HG03280 (cell line): Measurements from ENCODE around the gene ITGA8.
A peak's percentile ranks its signal among the peaks of the same experiment; 100 is the strongest.

Source experiments
- ATAC-seq: cut with Tn5 transposase; IDR thresholded peaks from one replicate; pipeline ENCODE4 v1.9.1; 2021; ENCODE audit warnings: mild to moderate bottlenecking, moderate library complexity; ENCODE audit not compliant: unreplicated experiment

Gene ITGA8

DNA sequence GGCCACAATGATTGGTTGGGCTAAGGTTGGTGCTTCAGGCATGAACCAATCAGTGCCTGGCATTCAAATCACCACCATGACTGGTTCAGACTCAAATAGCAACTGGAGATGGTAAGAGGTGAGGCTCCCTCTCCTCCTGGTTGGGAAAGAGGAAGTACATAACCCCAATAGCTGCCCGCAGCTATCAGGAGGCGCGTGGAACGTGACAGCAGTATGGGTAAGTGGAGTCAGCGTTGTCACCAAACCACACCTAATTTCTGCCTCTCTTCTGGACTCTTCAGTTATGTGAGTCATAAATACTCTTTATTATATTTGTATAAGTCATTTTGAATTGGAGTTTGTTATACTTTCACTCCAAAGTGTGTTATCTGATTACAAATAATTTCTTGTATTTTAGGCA, 17.9 kb upstream of the ITGA8 start:
- no peak for ATAC-seq

DNA sequence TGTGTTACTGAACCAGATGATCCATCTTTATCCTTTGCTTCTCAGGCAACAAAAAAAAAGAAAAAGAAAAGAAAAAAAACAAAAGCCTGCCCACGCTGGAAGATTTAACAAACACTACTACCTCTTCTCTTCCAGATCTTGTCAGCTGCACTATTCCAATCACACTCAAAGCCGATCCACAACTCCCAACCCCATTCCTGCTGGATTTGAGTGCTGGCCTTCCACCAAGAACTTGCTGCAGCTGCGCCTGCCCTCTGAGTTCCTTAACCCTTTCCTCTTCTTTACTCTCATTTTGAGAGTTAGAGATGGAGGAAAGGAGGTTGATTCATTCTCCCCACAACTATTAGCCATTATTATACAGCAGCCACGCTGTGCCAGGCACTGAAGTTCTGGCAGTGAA, 16.0 kb upstream of the ITGA8 start:
- no peak for ATAC-seq

DNA sequence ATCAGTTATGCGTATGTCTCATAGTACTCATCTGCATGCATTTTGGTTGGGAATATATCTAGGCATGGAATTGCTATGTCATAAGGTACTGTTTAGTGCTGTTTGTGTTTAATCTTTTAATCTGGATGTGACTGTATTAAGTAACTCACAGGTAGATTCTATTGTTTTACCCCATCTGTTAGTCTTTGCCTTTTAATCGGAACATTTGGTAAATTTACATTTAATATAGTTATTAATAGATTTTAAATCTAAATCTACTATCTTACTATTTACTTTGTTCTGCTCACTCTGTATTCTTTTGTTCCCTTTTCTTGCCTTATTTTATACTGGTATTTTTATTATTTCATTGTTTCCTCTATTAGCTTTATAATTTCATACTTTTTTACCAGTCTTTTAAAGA, 10.6 kb upstream of the ITGA8 start:
- ATAC-seq: no peak

DNA sequence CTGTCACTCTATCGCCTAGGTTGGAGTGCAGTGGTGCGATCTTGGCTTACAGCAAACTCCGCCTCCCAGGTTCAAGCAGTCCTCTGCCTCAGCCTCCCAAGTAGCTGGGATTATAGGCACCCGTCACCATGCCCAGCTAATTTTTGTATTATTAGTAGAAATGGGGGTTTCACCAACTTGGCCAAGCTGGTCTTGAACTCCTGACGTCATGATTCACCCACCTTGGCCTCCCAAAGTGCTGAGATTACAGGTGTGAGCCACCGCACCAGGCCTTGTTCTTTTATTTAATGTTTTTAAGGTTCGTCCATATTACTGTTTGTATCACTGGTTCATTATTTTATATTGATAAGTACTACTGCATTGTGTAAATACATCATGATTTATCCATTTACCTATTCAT, 10.2 kb upstream of the ITGA8 start:
- ATAC-seq: no peak

DNA sequence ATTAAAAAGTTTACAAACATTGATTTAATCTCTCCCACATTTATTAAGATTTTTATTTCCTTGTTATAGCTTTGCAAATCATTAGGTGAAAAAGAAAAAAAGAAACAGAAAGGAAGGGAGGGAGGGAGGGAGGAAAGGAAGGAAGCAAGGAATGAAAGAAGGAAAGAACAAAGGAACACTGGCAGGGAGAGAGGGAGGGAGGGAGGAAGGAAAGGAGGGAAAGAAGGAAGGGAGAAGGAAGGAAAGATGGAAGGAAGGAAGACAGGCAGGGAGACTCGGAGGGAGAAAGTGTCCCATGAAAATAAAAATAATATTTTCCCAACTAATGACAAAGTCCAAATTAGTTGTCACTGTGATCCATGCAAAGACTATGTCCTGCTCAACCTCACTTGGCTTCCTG, 6.3 kb upstream of the ITGA8 start:
- ATAC-seq: no peak

DNA sequence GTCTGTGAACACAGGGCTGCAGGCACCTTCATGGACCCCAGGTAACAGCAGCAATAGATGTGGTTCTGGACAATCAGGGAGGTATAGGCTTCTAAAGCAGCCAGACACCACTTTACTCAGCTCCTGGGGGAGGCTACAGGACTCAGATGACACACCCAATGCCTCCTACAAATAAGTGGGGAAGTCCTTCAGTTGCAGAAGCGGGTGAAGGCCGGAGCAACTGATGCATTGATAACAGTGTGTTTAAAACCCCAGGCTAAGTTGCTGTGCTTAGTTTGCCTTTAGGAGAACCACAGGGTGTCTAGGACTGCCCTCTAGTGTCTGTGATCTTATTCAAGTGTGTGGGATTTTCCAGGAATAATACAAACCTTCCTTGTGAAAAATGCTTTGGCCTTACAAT, 5.9 kb upstream of the ITGA8 start:
- peak; percentile 57 for ATAC-seq

DNA sequence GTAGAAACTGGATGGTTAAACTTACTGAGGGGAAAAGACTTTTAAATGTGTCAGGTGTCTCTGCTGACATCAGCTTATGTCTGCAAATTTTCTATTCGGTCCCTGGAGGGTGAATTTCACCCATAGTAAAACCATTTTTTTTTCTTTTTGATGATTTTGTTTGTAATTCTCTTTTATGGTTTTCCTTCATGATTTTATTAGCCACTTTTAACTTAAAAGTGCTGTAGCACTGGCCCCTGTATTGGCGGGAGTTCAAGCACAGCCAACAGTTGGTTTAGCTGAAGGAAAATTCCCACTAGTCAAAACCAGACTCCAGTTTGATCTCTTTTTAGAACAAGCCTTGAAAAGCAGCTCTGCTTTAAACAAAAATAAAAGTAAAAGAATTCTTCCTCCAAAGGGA, 5.0 kb upstream of the ITGA8 start:
- ATAC-seq: no peak

DNA sequence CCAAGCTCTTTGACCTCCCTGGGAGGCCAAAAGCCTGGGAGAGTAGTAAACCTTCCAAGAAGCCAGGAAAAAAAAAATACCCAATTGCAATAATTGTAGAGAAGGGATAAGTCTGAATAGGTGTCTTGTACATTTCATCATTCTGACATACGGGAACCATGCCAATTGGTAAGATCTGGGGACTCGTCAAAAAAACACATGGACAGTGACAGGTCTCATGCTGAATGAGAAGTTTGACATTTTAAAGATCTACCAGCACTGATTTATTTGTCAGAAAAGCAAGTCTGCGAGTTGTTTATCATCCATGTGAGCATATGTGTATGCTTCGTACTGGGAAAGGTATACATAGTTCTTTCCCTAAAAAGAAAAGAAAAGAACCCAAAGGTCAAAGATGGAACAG, 4.1 kb upstream of the ITGA8 start:
- ATAC-seq: no peak

DNA sequence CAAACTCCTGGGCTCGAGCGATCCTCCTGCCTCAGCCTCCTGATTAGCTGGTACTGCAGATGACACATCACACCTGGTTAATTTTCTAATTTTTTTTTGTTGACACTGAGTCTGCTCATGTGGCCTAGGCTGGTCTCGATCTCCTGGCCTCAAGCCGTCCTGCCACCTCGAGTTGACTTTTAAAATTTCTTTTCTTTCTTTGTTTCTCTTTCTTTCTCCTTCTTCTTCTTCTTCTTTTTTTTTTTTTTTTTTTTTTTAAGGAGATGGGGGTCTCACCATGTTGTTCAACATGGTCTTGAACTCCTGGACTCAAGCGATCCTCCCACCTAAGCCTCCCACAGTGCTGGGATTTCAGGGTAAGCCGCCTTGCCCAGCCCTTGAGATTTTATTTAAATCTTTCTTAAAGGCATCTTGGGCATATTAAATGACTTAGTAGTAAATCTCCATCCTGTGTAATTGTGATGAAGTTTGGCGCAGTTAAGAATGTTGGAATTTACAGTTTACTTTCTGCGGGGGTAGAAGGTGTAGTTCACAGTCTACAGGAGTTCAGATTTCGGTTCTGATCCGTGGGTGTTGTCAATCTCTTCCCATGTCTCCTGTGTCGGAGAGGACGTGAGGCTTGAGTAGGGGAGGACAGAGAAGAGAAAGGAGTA, 1.0 kb upstream of the ITGA8 start:
- ATAC-seq: no peak

DNA sequence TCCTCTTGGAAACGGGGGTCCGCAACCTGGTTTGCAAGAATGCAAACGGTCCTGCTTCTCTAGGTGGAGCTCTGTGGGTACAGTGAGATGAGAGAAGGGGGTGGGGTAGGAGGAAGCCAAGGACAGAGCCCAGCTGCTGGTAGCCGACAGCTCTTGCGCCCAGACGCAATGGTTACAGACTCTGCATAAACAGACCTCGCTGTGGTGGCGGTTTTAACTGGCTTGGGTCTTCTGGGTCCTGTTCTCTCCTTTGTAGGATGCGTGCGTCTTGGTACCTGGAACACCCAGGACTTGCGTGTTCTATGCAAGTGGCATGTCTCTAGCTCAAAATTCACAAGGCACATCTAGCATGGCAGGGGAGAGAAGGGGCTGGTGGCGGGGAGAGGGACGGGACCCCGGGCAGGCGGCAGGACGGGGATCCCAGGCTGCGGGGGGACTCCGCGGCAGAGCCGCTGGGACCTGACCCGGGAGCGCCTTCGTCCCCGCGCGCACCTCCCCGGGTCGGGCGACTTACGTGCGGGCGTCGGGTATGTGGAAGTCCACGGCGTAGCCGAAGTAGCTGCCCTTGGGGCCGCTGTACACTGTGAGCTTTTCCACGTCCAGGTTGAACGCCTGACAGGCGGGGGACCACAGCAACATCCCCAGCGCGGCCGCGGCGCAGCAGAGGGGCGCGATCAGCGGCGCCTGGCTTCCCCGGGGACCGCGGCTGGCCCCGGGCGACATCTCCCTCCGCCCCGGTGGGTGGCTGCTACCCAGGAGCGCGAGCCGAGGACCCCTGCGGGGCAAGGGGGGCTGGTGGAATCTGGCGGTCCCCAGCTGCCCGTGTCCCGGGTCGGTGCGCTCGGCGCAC, 448 bp downstream of the ITGA8 start:
- ATAC-seq: peak; percentile 33

DNA sequence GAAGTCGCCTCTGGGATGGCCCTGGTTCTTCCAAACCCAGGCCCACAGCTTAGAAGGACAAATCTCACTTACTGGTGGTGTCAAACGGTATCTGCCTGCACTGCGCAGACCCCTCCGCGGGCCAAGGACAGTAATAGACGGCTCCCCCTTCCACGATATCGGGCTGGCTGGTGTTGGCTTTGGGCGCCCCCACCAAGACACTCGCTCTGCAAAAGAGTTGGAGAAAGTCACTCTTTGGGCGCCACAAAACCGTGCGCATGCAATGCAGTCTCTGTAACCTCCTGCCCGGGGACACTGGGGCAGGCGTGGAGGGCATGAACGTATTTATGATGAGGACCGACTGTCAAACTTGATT, 1.1 kb downstream of the ITGA8 start:
- peak; percentile 28 for ATAC-seq

DNA sequence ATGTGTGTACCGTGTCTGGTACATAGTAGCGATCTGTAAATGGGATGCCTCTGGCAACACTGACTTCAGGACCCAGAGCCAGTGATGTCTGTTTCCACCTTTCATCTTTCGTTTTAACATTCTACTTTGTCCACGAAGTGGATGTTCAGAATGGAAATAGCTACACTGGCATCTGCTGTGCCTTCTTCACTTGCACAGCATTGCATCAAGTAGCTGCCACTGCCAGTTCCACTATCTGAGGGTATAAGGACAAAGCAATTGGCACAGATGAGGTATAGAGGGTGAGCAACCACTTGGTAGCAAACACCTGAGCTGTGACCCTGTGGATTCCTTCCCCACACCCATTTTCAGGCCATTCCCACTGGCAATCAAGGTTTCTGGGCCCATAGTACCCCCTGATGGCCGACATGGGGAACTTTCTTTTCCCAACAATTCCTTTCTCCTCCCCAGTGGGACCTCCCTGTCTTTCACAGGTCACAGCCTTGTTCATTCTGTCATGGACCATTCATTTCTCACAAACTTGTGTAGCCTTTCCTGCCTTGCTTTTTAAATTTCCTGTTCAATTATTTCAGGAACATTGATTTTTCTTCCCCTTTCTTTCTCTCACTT, 4.0 kb downstream of the ITGA8 start:
- no peak for ATAC-seq

DNA sequence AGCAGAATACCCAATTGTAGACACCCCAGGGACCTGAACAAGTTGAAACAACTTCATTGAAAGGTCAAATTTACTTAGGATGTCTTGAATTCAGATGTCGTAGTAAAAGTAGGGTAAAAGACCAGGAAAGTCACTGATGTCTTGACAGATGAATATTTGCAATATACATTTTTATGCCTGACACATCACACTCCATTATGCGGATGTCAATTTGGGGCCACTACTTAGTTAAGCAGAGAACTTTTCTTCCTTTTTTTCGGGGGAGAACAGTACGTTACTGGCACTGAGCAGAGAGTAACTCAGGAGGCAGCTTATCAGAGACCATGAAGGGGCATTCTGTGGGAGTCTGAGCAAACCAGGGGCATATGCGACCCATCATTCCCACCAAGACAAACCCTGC, 4.9 kb downstream of the ITGA8 start:
- ATAC-seq: no peak

DNA sequence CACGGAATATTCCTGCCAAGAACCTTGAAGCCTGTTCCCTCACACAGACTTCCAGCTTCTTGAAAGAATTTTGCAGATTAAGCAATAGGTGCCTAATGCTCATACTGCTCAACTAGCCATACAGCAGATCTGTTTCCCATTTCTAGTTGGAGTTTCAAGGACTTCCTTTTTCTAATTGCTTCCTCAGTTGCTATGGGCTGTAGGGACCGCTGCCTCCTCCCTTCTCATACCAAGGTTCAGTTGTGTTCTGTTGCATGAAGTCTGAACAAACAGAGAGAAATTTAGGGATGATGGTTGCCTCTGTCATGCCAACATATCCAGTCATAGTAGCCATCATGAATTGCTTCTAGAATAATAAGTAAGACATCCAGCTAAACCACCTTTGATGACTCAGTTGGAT, 6.8 kb downstream of the ITGA8 start:
- no peak for ATAC-seq

DNA sequence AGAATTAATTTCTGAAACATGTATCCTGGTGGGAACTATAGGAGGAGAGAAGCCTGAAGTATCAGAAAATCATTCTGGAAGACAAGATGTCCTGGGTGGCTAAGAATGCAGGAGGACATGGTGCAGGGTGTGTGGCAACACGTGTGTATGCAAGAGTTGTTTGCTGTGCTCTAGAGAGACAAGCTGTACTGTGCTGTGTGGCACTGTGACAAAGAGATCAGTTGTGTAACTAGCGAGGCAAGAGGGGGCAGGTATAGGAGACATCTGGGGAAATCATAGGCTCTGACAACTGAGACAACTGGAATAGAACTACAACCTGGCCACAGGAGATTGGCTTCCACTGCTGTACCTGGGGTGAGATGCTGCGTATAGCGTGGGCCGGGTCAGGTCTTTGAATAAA, 9.3 kb downstream of the ITGA8 start:
- no peak for ATAC-seq

DNA sequence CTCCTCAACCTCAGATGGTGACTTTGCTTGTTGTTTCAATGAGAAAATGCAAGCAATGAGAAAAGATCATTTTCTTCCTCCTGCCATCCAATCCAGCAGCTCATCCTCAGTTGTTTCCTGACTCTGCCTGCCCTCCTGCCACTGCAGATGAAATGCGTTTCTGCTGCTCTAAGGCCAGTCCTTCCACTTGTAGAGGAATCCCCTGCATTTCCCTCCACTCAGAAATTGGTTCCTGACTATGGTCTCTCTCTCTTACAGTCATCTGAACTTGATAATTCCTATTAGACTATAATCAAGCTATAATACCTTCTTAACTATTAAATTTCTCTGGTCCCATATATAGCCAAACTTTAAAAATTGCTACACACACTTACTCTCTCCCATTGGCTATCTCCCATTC, 14.4 kb downstream of the ITGA8 start:
- no peak for ATAC-seq

DNA sequence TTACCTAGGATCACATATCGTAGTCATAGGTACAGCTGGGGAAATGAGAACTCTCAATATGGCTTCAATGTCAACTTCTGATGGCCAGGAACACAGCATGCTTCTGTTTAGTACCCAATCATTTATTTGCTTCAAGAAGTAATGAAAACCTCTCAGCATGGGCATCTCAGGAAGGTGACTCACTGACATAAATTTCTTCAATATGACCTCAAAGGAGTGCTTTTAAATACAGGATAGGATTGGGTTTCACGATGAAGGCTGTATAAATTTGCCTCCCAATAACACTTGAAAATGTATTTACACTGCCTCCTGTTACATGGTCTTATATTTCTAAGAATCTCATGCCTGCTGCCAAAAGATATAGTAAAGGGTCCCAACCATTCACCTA, 15.1 kb downstream of the ITGA8 start:
- no peak for ATAC-seq

DNA sequence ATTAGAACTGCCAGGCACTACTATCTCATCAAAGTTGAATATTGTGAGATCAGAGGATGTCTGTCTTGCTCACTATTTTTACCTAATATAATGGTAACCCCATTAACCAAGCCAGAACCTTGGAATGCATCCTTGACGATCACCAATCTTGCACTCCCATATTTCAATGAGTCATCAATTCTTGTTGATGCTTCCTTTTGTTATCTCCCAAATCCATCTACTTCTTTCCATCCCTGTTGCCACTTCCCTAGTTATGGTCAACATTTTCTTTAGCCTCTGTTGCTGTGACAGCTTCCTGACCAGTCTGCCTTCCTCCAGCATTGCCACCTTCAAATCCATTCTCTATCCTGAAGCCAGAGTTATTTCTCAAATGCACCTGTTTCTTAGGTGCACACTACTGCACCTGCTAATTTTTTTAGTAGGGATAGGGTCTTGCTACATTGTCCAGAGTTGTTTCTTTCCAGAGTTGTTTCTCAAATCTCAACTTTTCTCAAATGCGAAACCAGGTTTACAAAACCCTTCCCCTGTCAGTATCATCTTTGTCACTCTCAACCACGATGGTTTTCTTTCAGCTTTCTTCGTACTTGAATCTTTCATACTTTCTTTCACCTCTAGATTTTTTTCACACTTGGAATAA, 15.7 kb downstream of the ITGA8 start:
- no peak for ATAC-seq

DNA sequence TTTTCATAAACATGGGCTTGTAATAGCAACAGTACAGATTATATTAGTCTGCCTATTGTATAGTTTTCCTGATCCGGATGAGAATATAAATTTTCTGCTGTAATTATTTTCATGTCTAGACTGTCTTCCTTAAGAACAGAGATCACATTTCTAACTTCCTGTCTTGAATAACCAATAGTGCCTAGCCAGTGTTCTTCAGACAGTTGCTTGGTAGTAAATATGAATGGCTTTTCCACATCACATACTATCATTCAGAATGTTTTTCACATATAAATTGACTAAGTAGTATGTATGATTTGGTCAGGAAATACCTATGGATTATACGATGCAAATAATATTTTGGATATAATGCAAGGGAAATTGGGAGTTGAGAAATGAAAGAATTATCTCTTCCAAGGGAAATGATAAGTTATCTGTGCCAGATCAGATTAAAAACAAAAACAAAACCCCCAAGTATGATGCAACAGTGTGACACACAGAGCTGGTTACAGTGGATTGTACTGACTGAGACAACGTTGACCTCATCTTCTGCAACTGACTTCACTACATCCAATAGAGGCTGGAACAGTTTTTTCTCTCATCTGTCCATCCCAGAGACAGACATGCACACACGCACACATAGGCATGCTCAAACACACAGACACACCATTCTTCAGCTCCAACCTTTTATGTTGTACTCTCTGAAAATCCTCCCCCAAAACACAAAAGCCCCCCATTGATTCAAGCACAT, 16.4 kb downstream of the ITGA8 start:
- no peak for ATAC-seq

DNA sequence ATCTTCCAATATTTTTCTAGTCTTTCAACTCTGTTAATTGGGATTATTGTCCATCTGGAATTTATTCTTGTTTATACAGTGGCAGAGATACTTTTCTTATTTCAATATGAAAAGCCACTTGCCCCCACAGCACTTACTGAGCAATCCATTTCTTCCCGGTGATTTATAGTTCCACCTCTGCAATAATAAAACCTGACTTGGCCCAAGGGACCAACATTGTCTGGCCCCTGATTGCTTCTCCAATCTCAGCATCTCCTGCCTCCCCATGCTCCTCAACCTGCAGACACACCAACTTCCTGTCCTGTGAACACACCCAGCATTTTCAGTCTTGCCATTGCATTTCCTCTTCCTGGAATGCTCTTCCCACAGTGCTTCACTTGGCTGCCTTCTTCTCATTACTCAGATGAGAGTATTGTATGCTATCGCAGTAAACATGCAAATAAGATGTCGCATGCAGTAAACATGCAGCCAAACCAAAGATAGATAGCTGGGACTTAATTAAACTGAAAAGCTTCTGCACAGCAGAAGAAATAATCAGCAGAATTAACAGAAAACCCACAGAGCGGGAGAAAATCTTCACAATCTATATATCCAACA, 19.5 kb downstream of the ITGA8 start:
- no peak for ATAC-seq

DNA sequence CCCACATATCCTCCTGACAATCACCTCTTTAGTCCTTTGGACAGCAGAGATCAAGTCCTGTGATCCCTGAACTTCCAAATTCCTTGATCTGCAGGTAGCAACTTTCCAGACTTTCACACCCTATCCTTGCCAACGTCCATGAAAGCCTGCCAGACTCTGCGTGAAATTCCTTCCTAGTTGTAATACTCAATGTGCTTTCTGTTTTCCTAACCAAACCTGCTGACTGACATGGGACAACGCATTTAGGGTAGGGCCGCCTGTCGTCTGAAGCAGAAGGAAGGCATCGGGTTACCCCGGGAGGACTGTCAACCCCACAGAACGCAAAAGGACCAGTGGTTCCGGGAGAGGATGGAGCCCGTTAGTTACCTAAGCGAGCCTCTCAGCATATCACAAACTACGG, 23.9 kb downstream of the ITGA8 start:
- ATAC-seq: no peak
